ENCODE results near the gene RORB.

The RORB gene

DNA sequence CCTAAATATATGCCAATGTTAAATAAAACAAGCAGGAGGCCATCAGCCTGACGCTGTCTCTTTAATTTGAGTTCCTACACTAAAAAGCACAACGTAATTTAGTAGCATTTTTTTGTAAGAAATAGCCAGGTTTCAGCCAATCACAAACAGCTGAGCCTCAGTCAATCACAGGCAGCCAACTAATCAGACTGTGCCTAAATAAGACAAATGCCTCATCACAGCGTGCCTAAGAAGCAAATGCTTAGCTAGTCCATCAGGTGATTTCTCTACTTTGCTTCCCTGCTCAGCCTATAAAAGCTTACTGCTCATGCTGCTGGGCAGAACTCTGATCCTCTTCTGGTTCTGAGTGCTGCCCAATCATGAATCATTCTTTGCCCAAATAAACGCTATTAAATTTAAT, 38.3 kb upstream of the RORB start:
- TF ChIP-seq, protein P1, sequence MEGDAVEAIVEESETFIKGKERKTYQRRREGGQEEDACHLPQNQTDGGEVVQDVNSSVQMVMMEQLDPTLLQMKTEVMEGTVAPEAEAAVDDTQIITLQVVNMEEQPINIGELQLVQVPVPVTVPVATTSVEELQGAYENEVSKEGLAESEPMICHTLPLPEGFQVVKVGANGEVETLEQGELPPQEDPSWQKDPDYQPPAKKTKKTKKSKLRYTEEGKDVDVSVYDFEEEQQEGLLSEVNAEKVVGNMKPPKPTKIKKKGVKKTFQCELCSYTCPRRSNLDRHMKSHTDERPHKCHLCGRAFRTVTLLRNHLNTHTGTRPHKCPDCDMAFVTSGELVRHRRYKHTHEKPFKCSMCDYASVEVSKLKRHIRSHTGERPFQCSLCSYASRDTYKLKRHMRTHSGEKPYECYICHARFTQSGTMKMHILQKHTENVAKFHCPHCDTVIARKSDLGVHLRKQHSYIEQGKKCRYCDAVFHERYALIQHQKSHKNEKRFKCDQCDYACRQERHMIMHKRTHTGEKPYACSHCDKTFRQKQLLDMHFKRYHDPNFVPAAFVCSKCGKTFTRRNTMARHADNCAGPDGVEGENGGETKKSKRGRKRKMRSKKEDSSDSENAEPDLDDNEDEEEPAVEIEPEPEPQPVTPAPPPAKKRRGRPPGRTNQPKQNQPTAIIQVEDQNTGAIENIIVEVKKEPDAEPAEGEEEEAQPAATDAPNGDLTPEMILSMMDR (IDR thresholded peaks at IDR 0.05; ENCODE audit: insufficient read depth, low read length), result no peak
- TF ChIP-seq GABPA (IDR thresholded peaks at IDR 0.05; ENCODE audit: low read depth), result no peak
- TF ChIP-seq, protein P2, sequence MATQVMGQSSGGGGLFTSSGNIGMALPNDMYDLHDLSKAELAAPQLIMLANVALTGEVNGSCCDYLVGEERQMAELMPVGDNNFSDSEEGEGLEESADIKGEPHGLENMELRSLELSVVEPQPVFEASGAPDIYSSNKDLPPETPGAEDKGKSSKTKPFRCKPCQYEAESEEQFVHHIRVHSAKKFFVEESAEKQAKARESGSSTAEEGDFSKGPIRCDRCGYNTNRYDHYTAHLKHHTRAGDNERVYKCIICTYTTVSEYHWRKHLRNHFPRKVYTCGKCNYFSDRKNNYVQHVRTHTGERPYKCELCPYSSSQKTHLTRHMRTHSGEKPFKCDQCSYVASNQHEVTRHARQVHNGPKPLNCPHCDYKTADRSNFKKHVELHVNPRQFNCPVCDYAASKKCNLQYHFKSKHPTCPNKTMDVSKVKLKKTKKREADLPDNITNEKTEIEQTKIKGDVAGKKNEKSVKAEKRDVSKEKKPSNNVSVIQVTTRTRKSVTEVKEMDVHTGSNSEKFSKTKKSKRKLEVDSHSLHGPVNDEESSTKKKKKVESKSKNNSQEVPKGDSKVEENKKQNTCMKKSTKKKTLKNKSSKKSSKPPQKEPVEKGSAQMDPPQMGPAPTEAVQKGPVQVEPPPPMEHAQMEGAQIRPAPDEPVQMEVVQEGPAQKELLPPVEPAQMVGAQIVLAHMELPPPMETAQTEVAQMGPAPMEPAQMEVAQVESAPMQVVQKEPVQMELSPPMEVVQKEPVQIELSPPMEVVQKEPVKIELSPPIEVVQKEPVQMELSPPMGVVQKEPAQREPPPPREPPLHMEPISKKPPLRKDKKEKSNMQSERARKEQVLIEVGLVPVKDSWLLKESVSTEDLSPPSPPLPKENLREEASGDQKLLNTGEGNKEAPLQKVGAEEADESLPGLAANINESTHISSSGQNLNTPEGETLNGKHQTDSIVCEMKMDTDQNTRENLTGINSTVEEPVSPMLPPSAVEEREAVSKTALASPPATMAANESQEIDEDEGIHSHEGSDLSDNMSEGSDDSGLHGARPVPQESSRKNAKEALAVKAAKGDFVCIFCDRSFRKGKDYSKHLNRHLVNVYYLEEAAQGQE (IDR thresholded peaks at IDR 0.05; ENCODE audit: insufficient replicate concordance, low read depth), result no peak
- TF ChIP-seq POLR2AphosphoS5 (IDR thresholded peaks at IDR 0.05; ENCODE audit: low read depth), result no peak
- no peak for TF ChIP-seq SPI1 (IDR thresholded peaks at IDR 0.05; ENCODE audit: borderline replicate concordance, low read depth)
- no peak for DNase-seq (ENCODE audit: low read depth in 1 of 2, low spot score in 1 of 2)
- Histone ChIP-seq H3K27ac (replicated peaks) (no peak overlapping the region), H3K27me3 (ENCODE audit: insufficient read depth, poor library complexity, severe bottlenecking) (no peaks in the 10 kb centered on the region), H3K4me3 (replicated peaks; ENCODE audit: insufficient read depth, low read length) (no peak overlapping the region)

DNA sequence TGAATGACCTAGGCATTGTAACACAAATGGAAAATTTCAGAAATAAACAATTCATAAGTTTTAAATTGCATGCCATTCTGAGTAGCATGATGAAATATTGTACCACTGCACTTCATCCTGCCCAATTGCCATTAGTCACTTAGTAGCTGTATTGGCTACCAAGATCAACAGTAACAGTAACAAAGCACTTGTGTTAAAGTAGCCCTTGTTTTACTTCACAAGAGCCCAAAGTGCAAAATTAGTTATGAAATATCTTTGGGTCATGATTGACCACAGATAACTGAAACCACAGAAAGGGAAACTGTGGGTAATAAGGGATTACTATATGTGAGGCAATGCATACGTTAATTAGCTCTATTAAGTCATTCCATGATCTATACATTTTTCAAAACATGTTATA, 33.3 kb upstream of the RORB start:
- H3K27me3 ChIP-seq (ENCODE audit: insufficient read depth, poor library complexity, severe bottlenecking), result no peaks in the 10 kb centered on the region
- TF ChIP-seq POLR2AphosphoS5 (IDR thresholded peaks at IDR 0.05; ENCODE audit: low read depth) (no peak), GABPA (IDR thresholded peaks at IDR 0.05; ENCODE audit: low read depth) (no peak), SPI1 (IDR thresholded peaks at IDR 0.05; ENCODE audit: borderline replicate concordance, low read depth) (no peak)
- TF ChIP-seq, protein P2 (IDR thresholded peaks at IDR 0.05; ENCODE audit: insufficient replicate concordance, low read depth), result no peak
- TF ChIP-seq, protein P1 (IDR thresholded peaks at IDR 0.05; ENCODE audit: insufficient read depth, low read length), result no peak
- no peak overlapping the region for H3K27ac ChIP-seq (replicated peaks)
- DNase-seq (ENCODE audit: low read depth in 1 of 2, low spot score in 1 of 2), result peak; percentile 2 to 42
- H3K4me3 ChIP-seq (replicated peaks; ENCODE audit: insufficient read depth, low read length), result no peak overlapping the region

DNA sequence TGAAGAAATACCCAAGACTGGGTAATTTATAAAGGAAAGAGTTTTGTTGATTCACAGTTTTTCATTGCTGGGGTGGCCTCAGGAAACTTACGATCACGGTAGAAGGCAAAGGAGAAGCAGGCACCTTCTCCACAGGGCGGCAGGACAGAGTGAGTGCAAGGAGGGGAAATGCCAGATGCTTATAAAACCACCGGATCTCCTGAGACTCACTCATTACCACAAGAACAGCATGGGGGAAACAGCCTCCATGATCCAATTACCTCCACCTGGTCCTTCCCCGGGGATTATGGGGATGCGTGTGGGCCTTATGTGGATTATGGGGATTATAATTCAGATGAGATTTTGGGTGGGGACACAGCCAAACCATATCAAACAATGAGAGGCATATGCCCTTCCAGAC, 18.5 kb upstream of the RORB start:
- Histone ChIP-seq H3K4me3 (replicated peaks; ENCODE audit: insufficient read depth, low read length) (no peak overlapping the region), H3K27me3 (ENCODE audit: insufficient read depth, poor library complexity, severe bottlenecking) (no peaks in the 10 kb centered on the region), H3K27ac (replicated peaks) (no peak overlapping the region)
- TF ChIP-seq POLR2AphosphoS5 (IDR thresholded peaks at IDR 0.05; ENCODE audit: low read depth) (no peak), SPI1 (IDR thresholded peaks at IDR 0.05; ENCODE audit: borderline replicate concordance, low read depth) (no peak), GABPA (IDR thresholded peaks at IDR 0.05; ENCODE audit: low read depth) (no peak)
- TF ChIP-seq, protein P1 (IDR thresholded peaks at IDR 0.05; ENCODE audit: insufficient read depth, low read length), result no peak
- no peak for DNase-seq (ENCODE audit: low read depth in 1 of 2, low spot score in 1 of 2)

DNA sequence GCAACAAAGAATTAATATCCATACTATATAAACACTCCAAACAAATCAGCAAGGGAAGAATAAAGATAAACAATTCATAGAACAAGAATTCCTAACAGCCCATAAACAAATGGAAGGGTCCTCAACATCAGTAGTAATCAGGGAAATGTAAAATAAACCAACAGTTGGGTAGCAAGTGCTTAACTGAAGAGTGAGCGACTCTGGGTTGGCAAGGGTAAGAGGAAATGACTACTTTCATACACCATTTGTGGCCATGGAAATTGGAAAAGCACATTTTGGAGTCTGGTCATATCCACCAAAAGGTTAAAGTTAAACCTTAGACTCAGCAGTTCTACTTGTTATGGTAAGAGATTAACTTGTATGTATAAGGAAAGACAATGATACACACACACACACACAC, 17.4 kb upstream of the RORB start:
- no peak overlapping the region for H3K27ac ChIP-seq (replicated peaks)
- no peak for TF ChIP-seq SPI1 (IDR thresholded peaks at IDR 0.05; ENCODE audit: borderline replicate concordance, low read depth)
- TF ChIP-seq, protein P1 (IDR thresholded peaks at IDR 0.05; ENCODE audit: insufficient read depth, low read length), result no peak
- TF ChIP-seq POLR2AphosphoS5 (IDR thresholded peaks at IDR 0.05; ENCODE audit: low read depth), result no peak
- no peak for TF ChIP-seq GABPA (IDR thresholded peaks at IDR 0.05; ENCODE audit: low read depth)
- TF ChIP-seq, protein P2 (IDR thresholded peaks at IDR 0.05; ENCODE audit: insufficient replicate concordance, low read depth), result no peak
- DNase-seq (ENCODE audit: low read depth in 1 of 2, low spot score in 1 of 2), result no peak
- H3K4me3 ChIP-seq (replicated peaks; ENCODE audit: insufficient read depth, low read length), result no peak overlapping the region
- H3K27me3 ChIP-seq (ENCODE audit: insufficient read depth, poor library complexity, severe bottlenecking), result no peaks in the 10 kb centered on the region
